HCT116 (cell line): ENCODE measurements around the gene TBC1D4. TPM values are rescaled to one million over a fixed set of nuclear protein-coding genes. Genes with fewer than 3 reads are reported as not detected.
"Not testable (repeated sequence)": the region's sequence is repeated elsewhere in the genome, so short reads cannot be mapped to it uniquely, and the experiment has no call there.

Experiments used
- ATAC-seq: fragments of 200-7000 bp; cut with Tn5 transposase; 2 replicates; pipeline ENCODE4 v1.9.1; 2020; ENCODE audit warnings: mild to moderate bottlenecking, moderate library complexity
- BruUV-seq: library from RNA; stranded (reverse); fragments of 400-500 nt; replicated peaks from 2 replicates; lab custom pipeline; 2021; lab: Mats Ljungman, UMichigan
- CTCF ChIA-PET: fragments of 300-600 bp; sonication (Branson Sonifier 250); formaldehyde crosslinking; loops from one replicate; lab custom pipeline; 2021; ENCODE audit warnings: antibody characterized with exemption; lab: Charles Lee
- POLR2A ChIA-PET: fragments of 300-600, 350-600 bp; sonication (Branson Sonifier 250); formaldehyde crosslinking; loops from one replicate; lab custom pipeline; 2021; ENCODE audit warnings: antibody characterized with exemption; lab: Charles Lee
- RAD21 ChIA-PET, 2 experiments: fragments of 300-600 bp; sonication (Branson Sonifier 250); formaldehyde crosslinking; loops; one replicate each; lab custom pipeline; 2023; ENCODE audit warnings: low total read pairs in 2 of 2; ENCODE audit not compliant: uncharacterized antibody in 2 of 2, unreplicated experiment in 2 of 2, low non-redundant PET in 1 of 2; lab: Charles Lee
- DNase-seq: peaks from one replicate; pipeline ENCODE4 v3.0.0-alpha.2; 2010; ENCODE audit warnings: low read depth, low spot score
- H2AFZ ChIP-seq: fragments of 200-600 bp; shearing (Covaris generic), sonication (generic); 2 replicates; pipeline ENCODE4 v1.6.1; 2017; ENCODE audit warnings: low read depth, mixed run types, mixed read lengths, antibody characterized with exemption, low read length; ENCODE audit not compliant: poor library complexity, severe bottlenecking
- H3K27ac ChIP-seq: 2 replicates; pipeline ENCODE4 v1.5.1; 2012; ENCODE audit warnings: low read depth, low read length
- H3K27me3 ChIP-seq: fragments of 200-600 bp; sonication (generic); 2 replicates; pipeline ENCODE4 v1.6.1; 2016; ENCODE audit warnings: mixed run types, low read length, mixed read lengths; ENCODE audit not compliant: insufficient read depth
- H3K36me3 ChIP-seq, 2 experiments: fragments of 200-500 bp in 1 of 2; fragments of 200-600 bp in 1 of 2; sonication (Bioruptor generic) in 1 of 2; sonication (generic) in 1 of 2; 2 replicates each; pipeline versions ENCODE4 v1.5.1 to v1.6.1; 2014 to 2016; ENCODE audit warnings: low read length in 2 of 2, inconsistent platforms in 1 of 2, mixed read lengths in 1 of 2, mixed run types in 1 of 2; ENCODE audit not compliant: insufficient read depth in 2 of 2, control insufficient read depth in 1 of 2
- H3K4me1 ChIP-seq, 2 experiments: fragments of 200-600 bp in 1 of 2; sonication (generic) in 1 of 2; 2 replicates each; pipeline versions ENCODE4 v1.5.1 to v1.6.1; 2012 to 2017; ENCODE audit warnings: low read length in 2 of 2, inconsistent platforms in 1 of 2, mild to moderate bottlenecking in 1 of 2, mixed read lengths in 1 of 2, mixed run types in 1 of 2, moderate library complexity in 1 of 2; ENCODE audit not compliant: insufficient read depth in 2 of 2, control insufficient read depth in 1 of 2
- H3K4me2 ChIP-seq: fragments of 200-600 bp; sonication (generic); 2 replicates; pipeline ENCODE4 v1.6.1; 2017; ENCODE audit warnings: mixed run types, low read length, mixed read lengths
- H3K4me3 ChIP-seq, 2 experiments: fragments of 200-600 bp in 1 of 2; sonication (generic) in 1 of 2; replicated peaks in 1 of 2; 2 replicates each; pipeline ENCODE4 v1.5.1; 2011 to 2016; ENCODE audit warnings: low read length in 2 of 2, control low read depth in 1 of 2, low read depth in 1 of 2, mild to moderate bottlenecking in 1 of 2, mixed read lengths in 1 of 2, mixed run types in 1 of 2
- H3K79me2 ChIP-seq: fragments of 200-600 bp; sonication (generic); 2 replicates; pipeline ENCODE4 v1.6.1; 2017; ENCODE audit warnings: mild to moderate bottlenecking, mixed run types, low read length, moderate library complexity, mixed read lengths; ENCODE audit not compliant: insufficient read depth
- H3K9ac ChIP-seq: fragments of 200-600 bp; sonication (generic); 2 replicates; pipeline ENCODE4 v1.6.1; 2016; ENCODE audit warnings: low read length, mixed read lengths
- H3K9me2 ChIP-seq: fragments of 200-600 bp; sonication (generic), shearing (Covaris generic); 2 replicates; pipeline ENCODE4 v1.6.1; 2017; ENCODE audit warnings: mixed run types, mild to moderate bottlenecking, moderate library complexity; ENCODE audit not compliant: insufficient read depth
- H3K9me3 ChIP-seq, 2 experiments: fragments of 200-500 bp in 1 of 2; fragments of 200-600 bp in 1 of 2; sonication (Bioruptor generic) in 1 of 2; sonication (generic) in 1 of 2; 2 replicates each; pipeline ENCODE4 v1.6.1; 2014 to 2017; ENCODE audit warnings: low read length in 2 of 2, mixed read lengths in 2 of 2, inconsistent platforms in 1 of 2, low read depth in 1 of 2, mild to moderate bottlenecking in 1 of 2, mixed run types in 1 of 2, moderate library complexity in 1 of 2; ENCODE audit not compliant: control insufficient read depth in 1 of 2, insufficient read depth in 1 of 2
- H4K20me1 ChIP-seq: fragments of 200-600 bp; sonication (generic), shearing (Covaris generic); 2 replicates; pipeline ENCODE4 v1.6.1; 2017; ENCODE audit warnings: mixed run types, mild to moderate bottlenecking, moderate library complexity; ENCODE audit not compliant: insufficient read depth
- ATF3 ChIP-seq: IDR thresholded peaks from 2 replicates; pipeline ENCODE4 v1.6.1; 2012
- CBX3 ChIP-seq: IDR thresholded peaks from 2 replicates; pipeline ENCODE4 v1.6.1; 2012; ENCODE audit warnings: low read depth
- CTCF ChIP-seq, 3 experiments: fragments of 200-600 bp in 1 of 3; sonication (generic) in 1 of 3; IDR thresholded peaks in 2 of 3; conservative IDR thresholded peaks in 1 of 3; 2 replicates each; pipeline ENCODE4 v1.5.1; 2012 to 2017; ENCODE audit warnings: low read depth in 2 of 3, low read length in 2 of 3, antibody characterized with exemption in 1 of 3, borderline replicate concordance in 1 of 3, control low read depth in 1 of 3, mild to moderate bottlenecking in 1 of 3, mixed read lengths in 1 of 3, mixed run types in 1 of 3, moderate library complexity in 1 of 3; ENCODE audit not compliant: insufficient read depth in 1 of 3
- EZH2 ChIP-seq: fragments of 200-600 bp; sonication (generic); IDR thresholded peaks from 2 replicates; pipeline ENCODE4 v1.6.1; 2017; ENCODE audit warnings: antibody characterized with exemption, mixed run types
- FOSL1 ChIP-seq: IDR thresholded peaks from 2 replicates; pipeline ENCODE4 v1.6.1; 2012; ENCODE audit warnings: low read depth
- JUND ChIP-seq: IDR thresholded peaks from 2 replicates; pipeline ENCODE4 v1.6.1; 2012
- POLR2A ChIP-seq: IDR thresholded peaks from 2 replicates; pipeline ENCODE4 v1.7.0; 2011; ENCODE audit warnings: borderline replicate concordance; ENCODE audit not compliant: insufficient read depth, insufficient read length; ENCODE audit errors: extremely low read depth
- SP1 ChIP-seq: IDR thresholded peaks from 2 replicates; pipeline ENCODE4 v1.6.1; 2012; ENCODE audit warnings: low read depth
- TCF7L2 ChIP-seq: IDR thresholded peaks from 2 replicates; pipeline ENCODE4 v1.7.0; 2011; ENCODE audit warnings: borderline replicate concordance, inconsistent platforms; ENCODE audit not compliant: insufficient read depth, insufficient read length; ENCODE audit errors: extremely low read depth
- ZBTB33 ChIP-seq: IDR thresholded peaks from 2 replicates; pipeline ENCODE4 v1.6.1; 2011; ENCODE audit warnings: mild to moderate bottlenecking, low read length, moderate library complexity; ENCODE audit not compliant: insufficient replicate concordance; ENCODE audit errors: extremely low read depth
- intact Hi-C: fragments of 100-400 bp; cut with micrococcal nuclease; formaldehyde crosslinking; loops from 2 replicates; pipeline ENCODE4 v1.10.0; 2022
- total RNA-seq: library from RNA; stranded (reverse); gene quantifications from one replicate; pipeline ENCODE4 v1.2.1, GENCODE V29; 2021; ENCODE audit not compliant: unreplicated experiment

Gene TBC1D4
- total RNA-seq, 1 experiment from 2014 or later = 24.6 TPM

GRCh38 chr13:75245578-75245977 is 236.4 kb downstream of the TBC1D4 start:
- ATAC-seq, intact Hi-C loops, H4K20me1 ChIP-seq, DNase-seq, RAD21 ChIA-PET, H3K9me2 ChIP-seq, H3K4me1 ChIP-seq, H3K4me3 ChIP-seq, BruUV-seq, H3K36me3 ChIP-seq, H3K27me3 ChIP-seq, H3K9me3 ChIP-seq, POLR2A ChIA-PET, H3K4me2 ChIP-seq, CTCF ChIA-PET, H2AFZ ChIP-seq, H3K9ac ChIP-seq, H3K79me2 ChIP-seq, H3K27ac ChIP-seq: not testable (repeated sequence)

GRCh38 chr13:75240240-75240639 is 241.7 kb downstream of the TBC1D4 start:
- H3K27ac ChIP-seq, ATAC-seq, H3K27me3 ChIP-seq, H4K20me1 ChIP-seq, intact Hi-C loops, RAD21 ChIA-PET, DNase-seq, H3K79me2 ChIP-seq, H3K9ac ChIP-seq, H3K4me3 ChIP-seq, BruUV-seq, H2AFZ ChIP-seq, H3K9me3 ChIP-seq, H3K9me2 ChIP-seq, POLR2A ChIA-PET, CTCF ChIA-PET, H3K36me3 ChIP-seq, H3K4me1 ChIP-seq, H3K4me2 ChIP-seq: not testable (repeated sequence)

- no peak overlapping the region for H2AFZ ChIP-seq
- intact Hi-C loops = no loop called here
- TF ChIP-seq SP1 = no peak
- TF ChIP-seq ZBTB33 = no peak
- no peak for TF ChIP-seq ATF3
- no peak for TF ChIP-seq JUND
- no peak for TF ChIP-seq CBX3
- TF ChIP-seq FOSL1 = no peak
- no peak for TF ChIP-seq EZH2
- no peak for TF ChIP-seq POLR2A
- TF ChIP-seq CTCF (IDR thresholded peaks at IDR 0.05 in 2 of 3, conservative IDR thresholded peaks at IDR 0.05 in 1 of 3; ENCODE audit: borderline replicate concordance in 1 of 3, insufficient read depth in 1 of 3, low read depth in 2 of 3, low read length in 2 of 3) = no peak
- TF ChIP-seq TCF7L2 = no peak
- TF ChIP-seq, all 23 proteins: peak for 0
- H3K4me3 ChIP-seq = no peak overlapping the region
- POLR2A ChIA-PET = no interaction called here
- no peaks in the 10 kb centered on the region for H4K20me1 ChIP-seq
- BruUV-seq = no TSS peak
- no peaks in the 10 kb centered on the region for H3K36me3 ChIP-seq
- ATAC-seq (no peak), DNase-seq (no peak)
- no peaks in the 10 kb centered on the region for H3K9me2 ChIP-seq
- H3K4me1 ChIP-seq = no peaks in the 10 kb centered on the region
- H3K27ac ChIP-seq = no peak overlapping the region
- no peaks in the 10 kb centered on the region for H3K9me3 ChIP-seq
- CTCF ChIA-PET = no interaction called here
- RAD21 ChIA-PET = no interaction called here
- H3K9ac ChIP-seq = no peak overlapping the region
- H3K27me3 ChIP-seq = 0 out of 2 replicates have a peak, but pooled peaks cover 3% of the 10 kb centered on the region
- H3K4me2 ChIP-seq = no peak overlapping the region
- no peaks in the 10 kb centered on the region for H3K79me2 ChIP-seq
Measured at GRCh38 chr13:75236774-75237173, 245.2 kb downstream of the TBC1D4 start.
